ENCODE measurements around the gene CYSRT1. TPM values are rescaled to one million over a fixed set of nuclear protein-coding genes. Genes with fewer than 3 reads are reported as not detected.
A peak's percentile ranks its signal among the peaks of the same experiment; 100 is the strongest.

The CYSRT1 gene
- total RNA-seq, 1 experiment from 2014 or later, result 16.0 TPM

GRCh38 chr9:137189297-137190295, 35.4 kb upstream of the CYSRT1 start:
- no peak for DNase-seq (ENCODE audit: low spot score)
- in situ Hi-C loops (cut with HindIII; ENCODE audit: low sequenced_read_pairs), result no loop called here

- in situ Hi-C loops (cut with HindIII; ENCODE audit: low sequenced_read_pairs), result no loop called here
Measured at GRCh38 chr9:137190315-137190856, 34.6 kb upstream of the CYSRT1 start.

DNA sequence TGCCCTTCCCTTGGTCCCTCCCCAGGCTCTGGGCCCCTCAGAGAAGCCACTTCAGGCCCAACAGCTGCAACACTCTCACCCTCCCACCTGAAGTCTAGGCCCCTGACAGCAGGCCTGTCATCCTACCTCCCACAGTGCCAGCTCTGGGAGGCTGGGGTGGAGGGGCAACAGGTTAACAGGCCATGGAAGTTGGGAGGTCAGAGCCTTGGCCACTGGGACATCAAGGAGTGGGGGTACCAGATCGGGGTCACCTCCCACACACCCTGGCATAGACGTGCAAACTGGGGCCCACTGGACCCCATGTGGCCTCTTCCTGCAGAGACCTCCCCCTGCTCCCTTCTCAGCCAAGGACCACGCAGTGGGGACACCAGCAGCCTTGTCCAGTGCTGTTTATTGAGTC, 33.7 kb upstream of the CYSRT1 start:
- no peak for DNase-seq (ENCODE audit: low spot score)
- in situ Hi-C loops (cut with HindIII; ENCODE audit: low sequenced_read_pairs), result no loop called here

More at GRCh38 chr9:137190315-137190856, 34.6 kb upstream of the CYSRT1 start:
- no peak for DNase-seq (ENCODE audit: low spot score)

- in situ Hi-C loops (cut with HindIII; ENCODE audit: low sequenced_read_pairs), result no loop called here
- DNase-seq (ENCODE audit: low spot score), result peak; percentile 44
Measured at GRCh38 chr9:137191691-137192447, 33.1 kb upstream of the CYSRT1 start.

DNA sequence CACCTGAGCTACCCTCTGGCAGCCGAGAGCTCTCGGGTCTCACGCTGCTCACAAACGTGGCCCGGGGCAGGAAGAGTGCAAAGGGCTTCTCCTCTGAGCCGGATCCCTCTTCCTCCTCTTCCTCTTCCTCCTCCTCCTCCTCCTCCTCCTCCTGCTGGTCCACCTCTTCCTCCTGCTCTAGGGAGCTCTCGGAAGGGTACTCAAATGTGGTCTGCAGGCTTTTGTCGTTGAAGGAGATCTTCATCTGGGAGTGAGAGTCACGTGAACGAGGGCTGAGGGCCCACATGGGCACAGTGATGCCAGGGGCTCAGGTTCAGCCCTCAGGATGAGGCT, 32.6 kb upstream of the CYSRT1 start:
- in situ Hi-C loops (cut with HindIII; ENCODE audit: low sequenced_read_pairs), result no loop called here
- DNase-seq (ENCODE audit: low spot score), result no peak

- DNase-seq (ENCODE audit: low spot score), result no peak
- in situ Hi-C loops (cut with HindIII; ENCODE audit: low sequenced_read_pairs), result no loop called here
Measured at GRCh38 chr9:137192859-137193258, 32.1 kb upstream of the CYSRT1 start.

DNA sequence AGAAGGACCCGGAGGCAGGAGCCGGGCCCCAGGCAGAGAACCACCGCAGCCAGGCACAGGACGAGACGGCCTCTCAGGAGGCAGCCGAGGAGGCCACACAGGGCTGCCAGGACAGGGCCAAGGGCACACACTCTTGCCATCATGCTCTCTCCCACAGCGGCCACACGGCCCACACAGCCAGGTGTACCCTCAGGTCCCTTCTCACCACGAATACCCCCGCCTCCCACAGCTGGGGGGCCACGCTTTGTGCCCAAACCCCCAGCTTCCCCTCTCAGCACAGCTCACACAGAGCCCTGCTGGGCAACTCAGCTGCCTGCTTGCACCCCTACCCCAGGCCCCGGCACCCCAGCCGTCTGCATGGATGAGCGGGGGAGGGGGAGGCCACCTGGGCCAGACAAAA, 31.2 kb upstream of the CYSRT1 start:
- in situ Hi-C loops (cut with HindIII; ENCODE audit: low sequenced_read_pairs), result no loop called here

GRCh38 chr9:137194388-137194787, 30.6 kb upstream of the CYSRT1 start:
- in situ Hi-C loops (cut with HindIII; ENCODE audit: low sequenced_read_pairs), result no loop called here
- no peak for DNase-seq (ENCODE audit: low spot score)

More for the DNA sequence above, 31.2 kb upstream of the CYSRT1 start:
- DNase-seq (ENCODE audit: low spot score), result no peak

GRCh38 chr9:137194909-137195308, 30.1 kb upstream of the CYSRT1 start:
- in situ Hi-C loops (cut with HindIII; ENCODE audit: low sequenced_read_pairs), result no loop called here
- DNase-seq (ENCODE audit: low spot score), result peak; percentile 40

GRCh38 chr9:137195525-137196220, 29.3 kb upstream of the CYSRT1 start:
- DNase-seq (ENCODE audit: low spot score), result peak; percentile 30
- in situ Hi-C loops (cut with HindIII; ENCODE audit: low sequenced_read_pairs), result no loop called here

- peak; percentile 68 for DNase-seq (ENCODE audit: low spot score)
- in situ Hi-C loops (cut with HindIII; ENCODE audit: low sequenced_read_pairs), result no loop called here
Measured at GRCh38 chr9:137198051-137198901, 26.7 kb upstream of the CYSRT1 start.

- DNase-seq (ENCODE audit: low spot score), result peak; percentile 87
- in situ Hi-C loops (cut with HindIII; ENCODE audit: low sequenced_read_pairs), result no loop called here
Measured at GRCh38 chr9:137198902-137199283, 26.1 kb upstream of the CYSRT1 start.

- DNase-seq (ENCODE audit: low spot score), result no peak
- in situ Hi-C loops (cut with HindIII; ENCODE audit: low sequenced_read_pairs), result no loop called here
Measured at GRCh38 chr9:137199411-137200121, 25.4 kb upstream of the CYSRT1 start.

GRCh38 chr9:137200311-137201204, 24.4 kb upstream of the CYSRT1 start, which contains the start of gene TPRN:
TPRN (minus strand) TSS chr9:137200741; CDS start chr9:137200711, 30 bp downstream.
- peak; percentile 99 for DNase-seq (ENCODE audit: low spot score)
- in situ Hi-C loops (cut with HindIII; ENCODE audit: low sequenced_read_pairs), result no loop called here

GRCh38 chr9:137201205-137201868, 23.6 kb upstream of the CYSRT1 start:
- in situ Hi-C loops (cut with HindIII; ENCODE audit: low sequenced_read_pairs), result no loop called here
- DNase-seq (ENCODE audit: low spot score), result no peak

GRCh38 chr9:137202966-137203365, 22.0 kb upstream of the CYSRT1 start:
- in situ Hi-C loops (cut with HindIII; ENCODE audit: low sequenced_read_pairs), result no loop called here
- DNase-seq (ENCODE audit: low spot score), result no peak
